H9 (cell line): ENCODE results near the gene PKIB. TPM values are rescaled to one million over a fixed set of nuclear protein-coding genes. Genes with fewer than 3 reads are reported as not detected.
A peak's percentile ranks its signal among the peaks of the same experiment; 100 is the strongest.

Experiments used
- DNase-seq: peaks from one replicate; pipeline ENCODE4 v3.0.0-alpha.2; 2017
- H2AFZ ChIP-seq: one replicate; pipeline ENCODE4 v1.6.1; 2013; ENCODE audit warnings: mild to moderate bottlenecking, low read length, control low read depth, moderate library complexity
- H2AK5ac ChIP-seq: 2 replicates; pipeline ENCODE4 v1.6.1; 2013; ENCODE audit warnings: low read length, control low read depth, mixed read lengths; ENCODE audit not compliant: insufficient read length
- H2BK120ac ChIP-seq: one replicate; pipeline ENCODE4 v1.6.1; 2013; ENCODE audit warnings: low read depth, mild to moderate bottlenecking, low read length, control low read depth, inconsistent platforms; ENCODE audit not compliant: poor library complexity, severe bottlenecking
- H2BK12ac ChIP-seq: 2 replicates; pipeline ENCODE4 v1.6.1; 2013; ENCODE audit warnings: low read length, control low read depth, mixed read lengths, low read depth; ENCODE audit not compliant: insufficient read length
- H2BK15ac ChIP-seq: 2 replicates; pipeline ENCODE4 v1.6.1; 2013; ENCODE audit warnings: low read depth, low read length, control low read depth
- H2BK20ac ChIP-seq: one replicate; pipeline ENCODE4 v1.6.1; 2013; ENCODE audit warnings: low read depth, mild to moderate bottlenecking, low read length, control low read depth, inconsistent platforms; ENCODE audit not compliant: poor library complexity, severe bottlenecking
- H2BK5ac ChIP-seq: 2 replicates; pipeline ENCODE4 v1.6.1; 2013; ENCODE audit warnings: low read length, control low read depth, mixed read lengths; ENCODE audit not compliant: insufficient read length
- H3K14ac ChIP-seq: 2 replicates; pipeline ENCODE4 v1.6.1; 2013; ENCODE audit warnings: low read length, control low read depth; ENCODE audit not compliant: insufficient read depth
- H3K18ac ChIP-seq: 2 replicates; pipeline ENCODE4 v1.6.1; 2013; ENCODE audit warnings: low read depth, mild to moderate bottlenecking, mixed read lengths, low read length, control low read depth; ENCODE audit not compliant: insufficient read length
- H3K23ac ChIP-seq: 2 replicates; pipeline ENCODE4 v1.6.1; 2013; ENCODE audit warnings: low read length, control low read depth, mixed read lengths, low read depth; ENCODE audit not compliant: insufficient read length
- H3K23me2 ChIP-seq: 2 replicates; pipeline ENCODE4 v1.6.1; 2013; ENCODE audit warnings: low read depth, mild to moderate bottlenecking, mixed read lengths, low read length, control low read depth; ENCODE audit not compliant: insufficient read length, poor library complexity, severe bottlenecking
- H3K27ac ChIP-seq: 2 replicates; pipeline ENCODE4 v1.5.1; 2013; ENCODE audit warnings: low read length, control low read depth, mixed read lengths, low read depth; ENCODE audit not compliant: insufficient read length
- H3K27me3 ChIP-seq: 2 replicates; pipeline ENCODE4 v1.6.1; 2013; ENCODE audit warnings: low read length, control low read depth, inconsistent platforms; ENCODE audit not compliant: insufficient read depth
- H3K4ac ChIP-seq: 2 replicates; pipeline ENCODE4 v1.6.1; 2013; ENCODE audit warnings: low read depth, mild to moderate bottlenecking, control low read depth, inconsistent platforms, low read length, moderate library complexity
- H3K4me1 ChIP-seq: 2 replicates; pipeline ENCODE4 v1.6.1; 2013; ENCODE audit warnings: low read length, control low read depth, inconsistent platforms; ENCODE audit not compliant: insufficient read depth
- H3K4me2 ChIP-seq: 2 replicates; pipeline ENCODE4 v1.6.1; 2013; ENCODE audit warnings: low read length, control low read depth, mixed read lengths; ENCODE audit not compliant: insufficient read length, insufficient read depth
- H3K56ac ChIP-seq: 2 replicates; pipeline ENCODE4 v1.6.1; 2013; ENCODE audit warnings: low read depth, mild to moderate bottlenecking, mixed read lengths, low read length, control low read depth; ENCODE audit not compliant: insufficient read length
- H3K79me1 ChIP-seq: 2 replicates; pipeline ENCODE4 v1.6.1; 2013; ENCODE audit warnings: low read depth, mild to moderate bottlenecking, moderate library complexity, low read length, control low read depth, inconsistent platforms; ENCODE audit not compliant: insufficient read depth, poor library complexity, severe bottlenecking
- H3K79me2 ChIP-seq: 2 replicates; pipeline ENCODE4 v1.6.1; 2013; ENCODE audit warnings: low read length, control low read depth, inconsistent platforms; ENCODE audit not compliant: insufficient read depth
- H3K9ac ChIP-seq: 2 replicates; pipeline ENCODE4 v1.6.1; 2013; ENCODE audit warnings: low read length, control low read depth, mixed read lengths; ENCODE audit not compliant: insufficient read length; ENCODE audit errors: extremely low read depth
- H3K9me3 ChIP-seq: one replicate; pipeline ENCODE4 v1.6.1; 2013; ENCODE audit warnings: low read depth, low read length, inconsistent platforms; ENCODE audit not compliant: control insufficient read depth
- H3T11ph ChIP-seq: one replicate; pipeline ENCODE4 v1.6.1; 2013; ENCODE audit warnings: mild to moderate bottlenecking, low read length, control low read depth, inconsistent platforms
- H4K20me1 ChIP-seq: one replicate; pipeline ENCODE4 v1.6.1; 2013; ENCODE audit not compliant: control insufficient read depth, insufficient read length, insufficient read depth
- H4K5ac ChIP-seq: 2 replicates; pipeline ENCODE4 v1.6.1; 2013; ENCODE audit warnings: low read depth, mild to moderate bottlenecking, mixed read lengths, low read length, control low read depth; ENCODE audit not compliant: insufficient read length
- H4K8ac ChIP-seq: replicated peaks from 2 replicates; pipeline ENCODE4 v1.6.1; 2013; ENCODE audit warnings: low read length, control low read depth, mixed read lengths, low read depth; ENCODE audit not compliant: insufficient read length
- H4K91ac ChIP-seq: 2 replicates; pipeline ENCODE4 v1.6.1; 2013; ENCODE audit warnings: low read depth, mild to moderate bottlenecking, moderate library complexity, mixed read lengths, low read length, control low read depth; ENCODE audit not compliant: insufficient read length
- H3K27ac Mint-ChIP-seq, 3 experiments: 2 replicates in 2 of 3; 3 replicates in 1 of 3; pipeline ENCODE4 v1.8.0; 2020 to 2021; ENCODE audit warnings: mixed read lengths in 3 of 3, mild to moderate bottlenecking in 1 of 3, moderate library complexity in 1 of 3
- H3K27me3 Mint-ChIP-seq: 2 replicates; pipeline ENCODE4 v1.8.0; 2021; ENCODE audit warnings: low read depth, mild to moderate bottlenecking, moderate library complexity, mixed read lengths
- H3K36me3 Mint-ChIP-seq, 3 experiments: 2 replicates in 2 of 3; 3 replicates in 1 of 3; pipeline ENCODE4 v1.8.0; 2020 to 2021; ENCODE audit warnings: low read depth in 3 of 3, mixed read lengths in 3 of 3; ENCODE audit not compliant: insufficient read depth in 1 of 3
- H3K4me1 Mint-ChIP-seq, 2 experiments: 2 replicates each; pipeline ENCODE4 v1.8.0; 2020; ENCODE audit warnings: mixed read lengths in 2 of 2
- H3K4me3 Mint-ChIP-seq, 2 experiments: 2 replicates in 1 of 2; 3 replicates in 1 of 2; pipeline ENCODE4 v1.8.0; 2020 to 2021; ENCODE audit warnings: mild to moderate bottlenecking in 2 of 2, mixed read lengths in 2 of 2, moderate library complexity in 1 of 2
- H3K9me3 Mint-ChIP-seq, 2 experiments: 2 replicates in 1 of 2; 3 replicates in 1 of 2; pipeline ENCODE4 v1.8.0; 2020; ENCODE audit warnings: mild to moderate bottlenecking in 2 of 2, mixed read lengths in 2 of 2, moderate library complexity in 1 of 2
- WGBS: extraction: QIAGEN DNeasy Blood & Tissue Kit; methylation state at CpG from one replicate; pipeline ENCODE4 v1.1.7; 2013; ENCODE audit warnings: missing lambda C conversion rate, low lambda C conversion rate, mixed read lengths; ENCODE audit not compliant: insufficient read length; ENCODE audit errors: extremely low coverage; 5-methylcytosine and 5-hydroxymethylcytosine counted together
- total RNA-seq: library from RNA; stranded (reverse); gene quantifications from 2 replicates; pipeline ENCODE4 v1.2.1, GENCODE V29; 2021
- TF ChIP-seq, protein P1 (sequence below): fragments of 200-600 bp; sonication (generic); conservative IDR thresholded peaks from 3 replicates; pipeline ENCODE4 v1.8.0; 2021; ENCODE audit warnings: antibody characterized with exemption, mild to moderate bottlenecking

PKIB gene
- total RNA-seq, 1 experiment from 2014 or later, result 46.5 TPM

GRCh38 chr6:122610690-122611455 lies 668 bp downstream of the PKIB start:
- Histone ChIP-seq H3K4me1 (no peaks in the 10 kb centered on the region), H3K4me2 (peak overlapping the region; percentile 65), H3K56ac (no peak overlapping the region), H2AK5ac (no peak overlapping the region), H3K23ac (no peak overlapping the region), H4K8ac (no peak overlapping the region), H2BK12ac (no peak overlapping the region), H3K27me3 (no peaks in the 10 kb centered on the region; the same call in 1 of the 2 replicates), H3K79me1 (no peaks in the 10 kb centered on the region), H3K79me2 (no peaks in the 10 kb centered on the region), H2BK5ac (no peak overlapping the region), H2BK20ac (no peak overlapping the region), H4K91ac (no peak overlapping the region), H2BK120ac (no peak overlapping the region), H4K20me1 (no peaks in the 10 kb centered on the region), H3K4ac (no peak overlapping the region), H3K9ac (no peak overlapping the region), H2BK15ac (no peak overlapping the region), H3K27ac (no peak overlapping the region), H3K14ac (no peak overlapping the region), H2AFZ (no peak overlapping the region), H3K18ac (no peak overlapping the region), H3K9me3 (no peaks in the 10 kb centered on the region), H4K5ac (no peak overlapping the region), H3K23me2 (no peaks in the 10 kb centered on the region), H3T11ph (no peak overlapping the region)
- TF ChIP-seq, protein P1, sequence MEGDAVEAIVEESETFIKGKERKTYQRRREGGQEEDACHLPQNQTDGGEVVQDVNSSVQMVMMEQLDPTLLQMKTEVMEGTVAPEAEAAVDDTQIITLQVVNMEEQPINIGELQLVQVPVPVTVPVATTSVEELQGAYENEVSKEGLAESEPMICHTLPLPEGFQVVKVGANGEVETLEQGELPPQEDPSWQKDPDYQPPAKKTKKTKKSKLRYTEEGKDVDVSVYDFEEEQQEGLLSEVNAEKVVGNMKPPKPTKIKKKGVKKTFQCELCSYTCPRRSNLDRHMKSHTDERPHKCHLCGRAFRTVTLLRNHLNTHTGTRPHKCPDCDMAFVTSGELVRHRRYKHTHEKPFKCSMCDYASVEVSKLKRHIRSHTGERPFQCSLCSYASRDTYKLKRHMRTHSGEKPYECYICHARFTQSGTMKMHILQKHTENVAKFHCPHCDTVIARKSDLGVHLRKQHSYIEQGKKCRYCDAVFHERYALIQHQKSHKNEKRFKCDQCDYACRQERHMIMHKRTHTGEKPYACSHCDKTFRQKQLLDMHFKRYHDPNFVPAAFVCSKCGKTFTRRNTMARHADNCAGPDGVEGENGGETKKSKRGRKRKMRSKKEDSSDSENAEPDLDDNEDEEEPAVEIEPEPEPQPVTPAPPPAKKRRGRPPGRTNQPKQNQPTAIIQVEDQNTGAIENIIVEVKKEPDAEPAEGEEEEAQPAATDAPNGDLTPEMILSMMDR, result no peak
- H3K9me3 Mint-ChIP-seq, result no peaks in the 10 kb centered on the region
- H3K27me3 Mint-ChIP-seq, result peaks cover 44% of the 10 kb centered on the region
- H3K27ac Mint-ChIP-seq, result no peak overlapping the region; a peak in 1 of 7 replicates
- WGBS, result no CpG with 5 or more reads among the region's 42 CpGs
- peak overlapping the region; percentile 61 to 87 for H3K4me3 Mint-ChIP-seq
- peaks cover 5 to 14% of the 10 kb centered on the region in 2 experiments for H3K4me1 Mint-ChIP-seq
- peaks cover 0 to 16% (median 2%) of the 10 kb centered on the region in 3 experiments; a peak in 4 of 7 replicates for H3K36me3 Mint-ChIP-seq
- DNase-seq, result peak; percentile 48
